GM18498 (cell line): Measurements from ENCODE around the gene FUBP3.

Experiments used
- ATAC-seq: cut with Tn5 transposase; IDR thresholded peaks from one replicate; pipeline ENCODE4 v1.9.1; 2021; ENCODE audit warnings: mild to moderate bottlenecking, moderate library complexity; ENCODE audit not compliant: unreplicated experiment

FUBP3 gene

GRCh38 chr9:130661451-130662098, 82.2 kb downstream of the FUBP3 start:
- no peak for ATAC-seq

- ATAC-seq = no peak
These were observed 83.0 kb downstream of the FUBP3 start for GRCh38 chr9:130662099-130662969.

GRCh38 chr9:130662970-130663257, 83.5 kb downstream of the FUBP3 start:
- ATAC-seq = no peak

DNA sequence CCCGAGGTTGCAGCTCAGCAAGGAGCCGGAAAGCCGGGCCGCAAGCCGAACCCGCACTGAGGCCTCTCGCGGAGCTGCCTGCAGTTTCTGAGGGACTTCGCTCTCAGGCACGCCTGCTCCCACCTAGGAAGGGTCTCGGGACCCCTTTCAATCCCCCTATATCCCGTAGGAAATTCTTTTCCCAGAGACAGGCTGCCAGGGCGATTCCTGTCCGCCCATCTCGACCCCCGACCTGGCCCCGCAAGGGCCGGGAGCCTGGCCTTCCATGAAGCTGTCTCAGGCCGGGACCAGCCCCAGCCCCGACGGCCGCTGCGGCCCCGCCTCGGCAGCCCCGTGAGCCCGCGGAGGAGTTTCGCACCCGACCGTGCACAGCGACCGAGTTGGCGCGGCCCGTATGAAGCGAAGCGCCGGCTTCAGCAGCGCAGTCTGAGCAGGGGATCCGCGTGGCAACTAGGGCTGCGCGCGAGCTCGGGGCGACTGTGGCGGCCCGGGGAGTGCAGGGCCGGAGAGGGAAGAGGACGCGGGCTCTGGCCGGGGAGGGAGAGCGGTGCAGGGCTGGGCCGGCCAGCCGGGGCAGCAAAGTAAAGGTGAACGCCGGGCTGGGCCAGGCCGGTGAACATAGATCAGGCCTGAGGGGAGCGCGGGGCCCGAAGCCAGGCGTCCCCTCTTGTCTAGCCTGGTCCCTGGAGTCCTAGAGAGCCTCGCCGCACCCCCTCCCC, 84.0 kb downstream of the FUBP3 start:
- ATAC-seq = no peak

GRCh38 chr9:130663977-130664250, 84.5 kb downstream of the FUBP3 start:
- no peak for ATAC-seq

- ATAC-seq = no peak
These were observed 85.1 kb downstream of the FUBP3 start, which contains the start of gene PRDM12 for GRCh38 chr9:130664251-130665028. PRDM12 (plus strand) TSS chr9:130664594; CDS start chr9:130664654, 60 bp downstream.

- no peak for ATAC-seq
These were observed 85.7 kb downstream of the FUBP3 start for GRCh38 chr9:130665029-130665430.

- no peak for ATAC-seq
These were observed 86.3 kb downstream of the FUBP3 start for GRCh38 chr9:130665431-130666392.

- ATAC-seq = no peak
These were observed 87.2 kb downstream of the FUBP3 start for GRCh38 chr9:130666393-130667119.

DNA sequence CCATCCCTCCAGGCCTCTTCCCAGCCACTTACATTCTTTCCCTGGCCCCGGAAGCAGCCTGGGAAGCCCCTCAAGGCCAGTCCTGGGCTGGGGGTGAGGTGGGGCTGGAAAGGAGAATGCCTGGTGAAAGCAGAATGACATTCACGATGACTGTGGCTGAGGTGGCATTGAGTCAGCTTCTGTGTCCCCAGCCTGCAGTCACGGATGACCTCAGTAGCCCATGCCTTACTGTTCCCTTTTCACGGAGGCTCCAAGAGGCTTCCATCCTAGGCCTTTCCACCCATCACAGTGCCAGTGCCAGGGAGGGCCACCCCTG, 87.7 kb downstream of the FUBP3 start:
- ATAC-seq = no peak

- ATAC-seq = no peak
These were observed 88.8 kb downstream of the FUBP3 start for GRCh38 chr9:130668196-130668595.

DNA sequence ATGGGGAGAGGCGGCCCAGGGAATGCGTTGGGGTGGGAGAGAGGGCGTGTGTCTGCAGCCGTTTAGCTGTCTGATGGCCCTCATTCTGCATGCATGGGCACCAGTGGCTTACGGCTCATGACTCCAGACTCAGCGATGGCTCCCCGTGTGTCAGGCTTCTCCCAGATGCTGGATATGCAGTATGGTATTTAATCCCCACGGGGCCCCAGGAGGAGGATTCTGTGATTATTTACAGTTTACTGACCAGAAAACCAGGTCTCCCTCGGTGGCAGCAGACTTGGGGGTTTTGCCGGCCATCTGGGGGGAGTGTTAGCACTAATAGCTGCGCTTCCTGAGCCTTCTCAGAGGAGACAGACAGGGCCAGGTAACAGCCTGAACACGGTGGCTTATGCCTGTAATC, 89.3 kb downstream of the FUBP3 start:
- ATAC-seq = no peak

GRCh38 chr9:130669965-130670364, 90.6 kb downstream of the FUBP3 start:
- ATAC-seq = no peak

DNA sequence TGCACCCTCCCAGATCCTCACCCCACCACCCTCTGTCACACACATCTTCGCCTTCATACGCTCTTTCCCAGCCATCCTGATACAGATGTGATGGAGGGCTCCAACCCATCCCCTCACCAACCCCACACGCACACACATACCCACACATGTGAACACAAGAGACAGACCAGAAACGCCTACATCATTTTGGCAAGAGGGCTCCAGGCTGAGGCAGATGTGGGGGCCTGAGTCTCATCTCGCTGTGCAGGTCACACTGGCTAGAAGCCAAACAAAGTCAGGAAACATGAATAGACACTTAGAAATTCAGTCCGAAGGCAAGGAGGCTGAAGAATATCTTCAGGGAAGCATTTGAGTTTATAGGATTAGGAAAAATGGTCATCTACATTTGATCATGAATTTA, 91.3 kb downstream of the FUBP3 start:
- no peak for ATAC-seq

DNA sequence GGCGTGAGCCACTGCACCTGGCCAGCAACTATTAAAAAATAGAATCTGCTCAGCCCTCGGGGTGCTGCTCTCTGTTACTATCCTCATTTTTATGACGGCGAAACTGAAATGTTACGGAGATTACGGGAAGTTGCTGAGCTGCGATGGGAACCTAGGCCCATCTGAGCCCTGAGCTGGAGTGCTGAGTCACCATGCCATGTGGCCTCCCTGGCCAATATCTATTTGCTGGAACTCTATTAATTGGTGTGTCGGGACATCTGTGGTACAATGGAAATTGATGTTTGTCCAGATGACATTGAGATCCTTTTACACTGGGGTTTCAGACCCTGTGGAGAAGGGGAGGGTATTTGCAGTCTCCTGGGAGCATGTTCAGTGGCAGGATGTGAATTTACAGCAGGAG, 93.1 kb downstream of the FUBP3 start:
- no peak for ATAC-seq

DNA sequence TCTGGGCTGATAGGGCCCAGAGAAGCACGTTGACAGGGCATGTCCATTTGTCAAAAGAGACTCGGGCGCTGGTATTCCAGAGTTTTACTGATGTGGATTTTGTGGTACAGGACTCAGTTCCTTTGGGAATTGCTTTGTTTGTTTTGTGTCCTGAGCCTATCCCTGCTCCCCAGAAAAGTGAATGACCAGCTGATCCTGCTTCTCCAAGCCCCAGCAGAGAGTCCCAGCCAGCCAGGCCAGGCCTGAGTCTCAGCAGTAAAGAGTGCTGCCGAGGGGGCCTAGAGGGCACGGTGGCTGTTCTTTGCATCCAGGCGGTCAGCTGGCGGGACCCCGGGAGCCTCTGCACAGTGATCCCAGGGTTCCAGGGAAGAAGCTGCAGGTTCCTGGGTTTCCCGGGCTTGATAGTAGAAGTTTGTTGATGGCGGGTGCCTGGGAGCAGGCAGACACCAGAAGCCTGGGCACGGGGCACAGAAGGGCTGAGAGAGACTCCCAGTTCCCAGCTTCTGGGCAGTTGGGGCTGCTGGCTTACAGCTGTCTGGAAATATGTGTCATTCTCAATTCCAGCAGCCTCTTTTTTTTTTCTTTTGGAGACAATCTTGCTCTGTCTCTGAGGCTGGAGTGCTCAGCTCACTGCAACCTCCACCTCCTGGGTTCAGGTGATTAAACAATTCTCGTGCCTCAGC, 93.7 kb downstream of the FUBP3 start:
- no peak for ATAC-seq

DNA sequence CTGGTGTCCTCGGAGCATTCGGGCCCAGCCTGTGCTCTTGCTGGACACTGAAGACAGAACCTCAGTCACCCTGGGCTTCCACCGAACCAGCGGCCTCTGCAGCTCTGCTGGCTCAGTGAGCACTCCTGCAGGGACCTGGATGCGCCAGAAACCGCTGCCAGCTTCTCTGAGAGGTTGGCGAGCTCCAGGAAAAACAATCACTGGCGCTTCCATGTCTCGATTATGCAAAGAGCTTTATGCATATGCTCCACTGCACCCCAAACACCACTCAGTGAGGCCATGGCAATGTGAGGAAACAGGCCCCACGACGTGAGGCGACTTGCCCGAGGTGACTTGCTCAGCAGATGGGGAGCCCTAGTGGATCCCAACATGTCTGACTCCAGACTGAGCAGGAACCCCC, 96.0 kb downstream of the FUBP3 start:
- no peak for ATAC-seq

- no peak for ATAC-seq
These were observed 97.9 kb downstream of the FUBP3 start for GRCh38 chr9:130677252-130677651.
